HEK293 (cell line): Measurements from ENCODE around the gene TCF3.

Experiments used
- CTCF ChIP-seq: fragments of 450-650 bp; formaldehyde crosslinking; IDR thresholded peaks from 2 replicates; pipeline ENCODE4 v1.5.1; 2016; ENCODE audit warnings: missing biosample characterization, missing genetic modification characterization
- ELK4 ChIP-seq: IDR thresholded peaks from 2 replicates; pipeline ENCODE4 v1.6.1; 2011; ENCODE audit warnings: mild to moderate bottlenecking, low read depth, low read length, borderline replicate concordance
- GFI1B ChIP-seq: fragments of 450-650 bp; formaldehyde crosslinking; IDR thresholded peaks from 2 replicates; pipeline ENCODE4 v1.5.1; 2016; ENCODE audit warnings: missing biosample characterization, missing genetic modification characterization
- REST ChIP-seq: fragments of 450-650 bp; formaldehyde crosslinking; IDR thresholded peaks from 2 replicates; pipeline ENCODE4 v1.5.1; 2016; ENCODE audit warnings: missing biosample characterization, missing genetic modification characterization
- TSHZ1 ChIP-seq: fragments of 450-650 bp; formaldehyde crosslinking; IDR thresholded peaks from 2 replicates; pipeline ENCODE4 v1.5.1; 2016; ENCODE audit warnings: missing biosample characterization, missing genetic modification characterization, borderline replicate concordance
- ZNF133 ChIP-seq: fragments of 450-650 bp; formaldehyde crosslinking; IDR thresholded peaks from 2 replicates; pipeline ENCODE4 v1.5.1; 2016; ENCODE audit warnings: missing biosample characterization, missing genetic modification characterization
- ZNF211 ChIP-seq: fragments of 450-650 bp; formaldehyde crosslinking; IDR thresholded peaks from 2 replicates; pipeline ENCODE4 v1.5.1; 2016; ENCODE audit warnings: low read depth, missing biosample characterization, missing genetic modification characterization
- ZNF510 ChIP-seq: fragments of 450-650 bp; formaldehyde crosslinking; IDR thresholded peaks from 2 replicates; pipeline ENCODE4 v1.5.1; 2018; ENCODE audit warnings: mild to moderate bottlenecking, missing genetic modification characterization, missing biosample characterization; ENCODE audit not compliant: insufficient replicate concordance
- ZNF692 ChIP-seq: fragments of 450-650 bp; formaldehyde crosslinking; IDR thresholded peaks from 2 replicates; pipeline ENCODE4 v1.5.1; 2016; ENCODE audit warnings: missing biosample characterization, missing genetic modification characterization

- TF ChIP-seq TSHZ1 (tag by site-specific recombination) = no peak
- no peak for TF ChIP-seq ZNF133 (tag by site-specific recombination)
- no peak for TF ChIP-seq CTCF (tag by site-specific recombination)
- TF ChIP-seq ZNF211 (tag by site-specific recombination) = no peak
- no peak for TF ChIP-seq ZNF510 (tag by site-specific recombination)
- no peak for TF ChIP-seq GFI1B
- TF ChIP-seq ZNF692 (tag by site-specific recombination) = no peak
- no peak for TF ChIP-seq ELK4
- no peak for TF ChIP-seq REST (tag by site-specific recombination)
These were observed 91.1 kb downstream of the TCF3 start for GRCh38 chr19:1561236-1561842.
